ENCODE results near the gene ARHGEF12.

The ARHGEF12 gene

DNA sequence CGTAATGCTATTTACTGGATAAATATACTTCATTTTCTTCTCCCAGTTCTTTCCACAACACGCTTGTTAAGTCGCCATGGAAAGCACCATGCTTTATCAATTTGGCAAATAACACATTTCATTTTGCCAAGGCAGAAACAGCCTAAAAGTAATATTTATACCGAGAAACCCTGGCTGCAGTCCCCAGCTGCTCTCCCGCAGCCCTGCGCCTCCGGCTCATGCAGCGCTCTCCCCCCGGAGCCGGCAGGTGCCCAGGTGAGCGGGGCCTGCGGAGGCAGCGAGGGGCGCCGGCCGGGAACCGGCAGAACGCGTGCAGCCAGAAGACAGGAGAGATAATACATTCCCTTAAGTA lies 681 bp upstream of the ARHGEF12 start:
- Histone ChIP-seq H3K36me3 (ENCODE audit: control insufficient read depth in 1 of 2, insufficient read depth in 2 of 2, low read depth in 1 of 2, low read length in 2 of 2) (peaks cover 0 to 8% of the 10 kb centered on the region in 2 experiments), H4K91ac (ENCODE audit: low read length) (no peak overlapping the region), H3K4me3 (ENCODE audit: insufficient read depth in 1 of 2, low read depth in 1 of 2, low read length in 2 of 2) (peak overlapping the region; percentile 78 to 94), H2AK5ac (ENCODE audit: low read length, severe bottlenecking) (no peak overlapping the region), H3K23ac (ENCODE audit: low read length in 2 of 2) (peak overlapping the region in 1 of 2 experiments; percentile 5), H3K27ac (ENCODE audit: low read length, poor library complexity, severe bottlenecking) (peak overlapping the region; percentile 93), H4K8ac (ENCODE audit: low read length) (peak overlapping the region; percentile 42), H3K14ac (ENCODE audit: low read length in 2 of 2) (no peak overlapping the region), H3K9me3 (ENCODE audit: control insufficient read depth, low read length) (no peaks in the 10 kb centered on the region), H3K79me1 (replicated peaks; ENCODE audit: low read length, poor library complexity, severe bottlenecking) (peaks cover 6% of the 10 kb centered on the region), H3K4ac (ENCODE audit: low read depth in 1 of 2, low read length in 2 of 2) (peak overlapping the region in 1 of 2 experiments; percentile 58), H3K27me3 (ENCODE audit: control insufficient read depth in 1 of 2, insufficient read depth in 1 of 2, low read length in 2 of 2) (no peaks in the 10 kb centered on the region), H3K9ac (ENCODE audit: low read length) (peak overlapping the region; percentile 95), H2BK120ac (ENCODE audit: low read depth, low read length) (peak overlapping the region; percentile 92), H2BK5ac (ENCODE audit: low read depth, low read length, poor library complexity, severe bottlenecking) (peak overlapping the region; percentile 96), H2AFZ (ENCODE audit: low read depth, low read length) (no peak overlapping the region), H3K4me1 (ENCODE audit: control insufficient read depth, insufficient read depth, low read depth, low read length) (peaks cover 4% of the 10 kb centered on the region), H2BK15ac (ENCODE audit: low read depth, poor library complexity, severe bottlenecking) (peak overlapping the region; percentile 98), H2BK12ac (ENCODE audit: low read length in 2 of 2) (peak overlapping the region; percentile 61 to 75), H3K4me2 (ENCODE audit: low read length, poor library complexity, severe bottlenecking) (peak overlapping the region; percentile 98), H3K18ac (ENCODE audit: low read depth in 1 of 2, low read length in 2 of 2) (peak overlapping the region; percentile 44 to 94)
- WGBS, result under 1% methylated on average over 19 of the region's 19 CpGs
- no peak for DNase-seq

DNA sequence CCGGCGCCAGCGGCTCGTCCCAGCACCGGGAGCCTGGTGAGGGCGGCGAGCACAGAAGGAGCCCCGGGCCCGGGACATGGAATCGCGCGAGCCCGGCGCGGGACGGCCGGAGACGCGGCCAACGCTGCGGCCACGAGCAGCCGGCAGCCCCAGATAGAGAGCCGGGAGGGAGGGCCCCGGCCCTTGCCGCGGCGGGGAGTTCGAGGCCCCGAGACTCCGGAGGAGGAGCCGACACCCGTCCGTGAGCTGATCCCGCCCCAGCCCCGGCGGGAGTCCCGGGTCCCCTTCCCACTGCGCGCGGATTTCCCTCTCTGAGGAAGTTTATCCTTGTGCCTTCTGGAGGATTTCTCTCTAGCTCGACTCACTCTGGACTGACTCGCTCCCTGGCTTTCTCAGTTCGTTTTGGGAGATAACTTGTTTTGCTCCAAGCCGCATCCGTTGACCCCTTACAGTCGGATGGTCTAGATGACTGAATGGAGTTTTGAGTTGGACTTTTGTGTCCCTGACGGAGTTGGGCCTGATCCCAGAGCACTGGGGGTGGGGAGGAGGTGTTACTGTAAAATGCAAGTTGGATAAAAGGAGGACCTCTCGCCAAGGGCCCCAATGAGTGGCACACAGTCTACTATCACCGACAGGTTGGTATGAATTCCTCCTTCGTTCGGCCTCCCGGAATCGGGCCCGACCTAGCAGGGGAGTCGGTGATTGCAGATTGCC lies 585 bp downstream of the ARHGEF12 start:
- Histone ChIP-seq H3K23ac (ENCODE audit: low read length in 2 of 2) (peak overlapping the region in 1 of 2 experiments; percentile 46), H2BK15ac (ENCODE audit: low read depth, poor library complexity, severe bottlenecking) (peak overlapping the region; percentile 96), H3K27me3 (ENCODE audit: control insufficient read depth in 1 of 2, insufficient read depth in 1 of 2, low read length in 2 of 2) (no peaks in the 10 kb centered on the region), H2AFZ (ENCODE audit: low read depth, low read length) (peak overlapping the region; percentile 36), H4K91ac (ENCODE audit: low read length) (peak overlapping the region; percentile 84), H3K4ac (ENCODE audit: low read depth in 1 of 2, low read length in 2 of 2) (peak overlapping the region; percentile 77), H3K79me1 (replicated peaks; ENCODE audit: low read length, poor library complexity, severe bottlenecking) (peaks cover 6% of the 10 kb centered on the region), H2BK12ac (ENCODE audit: low read length in 2 of 2) (peak overlapping the region in 1 of 2 experiments; percentile 29), H2BK5ac (ENCODE audit: low read depth, low read length, poor library complexity, severe bottlenecking) (peak overlapping the region; percentile 99), H2AK5ac (ENCODE audit: low read length, severe bottlenecking) (no peak overlapping the region), H3K27ac (ENCODE audit: low read length, poor library complexity, severe bottlenecking) (peak overlapping the region; percentile 88), H3K9me3 (ENCODE audit: control insufficient read depth, low read length) (no peaks in the 10 kb centered on the region), H3K14ac (ENCODE audit: low read length in 2 of 2) (peak overlapping the region; percentile 58 to 68), H3K18ac (ENCODE audit: low read depth in 1 of 2, low read length in 2 of 2) (peak overlapping the region; percentile 88 to 92), H3K4me3 (ENCODE audit: insufficient read depth in 1 of 2, low read depth in 1 of 2, low read length in 2 of 2) (peak overlapping the region; percentile 94 to 97), H3K4me2 (ENCODE audit: low read length, poor library complexity, severe bottlenecking) (peak overlapping the region; percentile 62), H4K8ac (ENCODE audit: low read length) (no peak overlapping the region), H3K9ac (ENCODE audit: low read length) (peak overlapping the region; percentile 95), H3K4me1 (ENCODE audit: control insufficient read depth, insufficient read depth, low read depth, low read length) (peaks cover 5% of the 10 kb centered on the region), H2BK120ac (ENCODE audit: low read depth, low read length) (peak overlapping the region; percentile 96), H3K36me3 (ENCODE audit: control insufficient read depth in 1 of 2, insufficient read depth in 2 of 2, low read depth in 1 of 2, low read length in 2 of 2) (no peaks in the 10 kb centered on the region)
- under 1% methylated on average over 45 of the region's 56 CpGs for WGBS
- peak; percentile 56 for DNase-seq

DNA sequence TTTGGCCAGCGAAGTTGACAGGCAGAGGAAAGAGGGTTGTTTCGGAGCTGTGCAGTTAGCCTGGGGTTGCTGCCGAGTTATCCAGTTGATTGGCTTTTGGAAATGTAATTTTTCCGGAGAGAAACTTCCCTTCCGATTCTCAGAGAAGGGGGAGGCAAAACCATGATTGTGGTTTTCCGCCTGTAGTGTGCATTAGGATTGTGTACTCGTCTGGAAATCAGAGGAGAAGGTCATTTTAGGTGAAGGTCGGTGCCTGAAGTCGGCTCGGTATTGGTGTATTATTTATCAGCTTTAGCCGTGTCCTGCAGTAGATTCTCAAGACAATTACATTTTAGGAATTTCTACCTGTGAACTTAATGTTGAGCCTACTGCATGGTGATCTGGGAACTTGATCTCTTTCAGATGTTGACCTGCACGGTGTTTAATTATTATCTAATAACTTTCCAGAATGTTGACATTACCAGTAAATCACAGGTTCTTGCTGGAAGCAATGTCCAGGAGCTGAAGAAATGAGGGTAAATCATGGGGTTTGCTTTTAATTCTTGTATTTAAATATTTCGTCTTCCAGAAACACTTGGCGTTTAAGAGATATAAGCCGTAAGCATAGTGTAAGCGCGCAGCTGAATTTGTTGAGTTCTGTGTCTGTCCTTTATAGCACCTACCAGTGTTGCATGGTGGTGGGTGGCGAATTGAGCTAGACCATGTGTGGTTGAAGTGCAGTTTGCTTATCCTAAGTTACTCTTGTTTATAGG lies 1.3 kb downstream of the ARHGEF12 start:
- 12% methylated on average over 15 of the region's 18 CpGs for WGBS

More for the DNA sequence above, 1.3 kb downstream of the ARHGEF12 start:
- H3K4me2 ChIP-seq (ENCODE audit: low read length, poor library complexity, severe bottlenecking), result peak overlapping the region; percentile 62
- H3K4me1 ChIP-seq (ENCODE audit: control insufficient read depth, insufficient read depth, low read depth, low read length), result peaks cover 3% of the 10 kb centered on the region
- H2BK12ac ChIP-seq (ENCODE audit: low read length in 2 of 2), result no peak overlapping the region
- peak overlapping the region in 1 of 2 experiments; percentile 77 for H3K4ac ChIP-seq (ENCODE audit: low read depth in 1 of 2, low read length in 2 of 2)
- H3K36me3 ChIP-seq (ENCODE audit: control insufficient read depth in 1 of 2, insufficient read depth in 2 of 2, low read depth in 1 of 2, low read length in 2 of 2), result no peaks in the 10 kb centered on the region
- H3K9ac ChIP-seq (ENCODE audit: low read length), result peak overlapping the region; percentile 95
- no peak overlapping the region for H4K91ac ChIP-seq (ENCODE audit: low read length)
- peak overlapping the region; percentile 54 for H2BK5ac ChIP-seq (ENCODE audit: low read depth, low read length, poor library complexity, severe bottlenecking)
- H3K14ac ChIP-seq (ENCODE audit: low read length in 2 of 2), result peak overlapping the region in 1 of 2 experiments; percentile 68
- H2AFZ ChIP-seq (ENCODE audit: low read depth, low read length), result no peak overlapping the region
- H3K27me3 ChIP-seq (ENCODE audit: control insufficient read depth in 1 of 2, insufficient read depth in 1 of 2, low read length in 2 of 2), result no peaks in the 10 kb centered on the region
- H3K9me3 ChIP-seq (ENCODE audit: control insufficient read depth, low read length), result no peaks in the 10 kb centered on the region
- H2BK15ac ChIP-seq (ENCODE audit: low read depth, poor library complexity, severe bottlenecking), result peak overlapping the region; percentile 16
- H2BK120ac ChIP-seq (ENCODE audit: low read depth, low read length), result no peak overlapping the region
- DNase-seq, result peak; percentile 61
- no peak overlapping the region for H4K8ac ChIP-seq (ENCODE audit: low read length)
- peak overlapping the region; percentile 88 for H3K27ac ChIP-seq (ENCODE audit: low read length, poor library complexity, severe bottlenecking)
- peak overlapping the region; percentile 69 to 88 for H3K18ac ChIP-seq (ENCODE audit: low read depth in 1 of 2, low read length in 2 of 2)
- peak overlapping the region in 1 of 2 experiments; percentile 46 for H3K23ac ChIP-seq (ENCODE audit: low read length in 2 of 2)
- no peak overlapping the region for H2AK5ac ChIP-seq (ENCODE audit: low read length, severe bottlenecking)
- H3K4me3 ChIP-seq (ENCODE audit: insufficient read depth in 1 of 2, low read depth in 1 of 2, low read length in 2 of 2), result peak overlapping the region; percentile 94 to 97
- H3K79me1 ChIP-seq (replicated peaks; ENCODE audit: low read length, poor library complexity, severe bottlenecking), result peaks cover 6% of the 10 kb centered on the region

Data from mesenchymal stem cell (in vitro differentiated cells and primary cell).